Osteoblast (primary cell): Measurements from ENCODE around the gene PLD6. TPM values are rescaled to one million over a fixed set of nuclear protein-coding genes. Genes with fewer than 3 reads are reported as not detected.

Experiments
- DNase-seq: peaks from one replicate; pipeline ENCODE4 v3.0.0; 2011; ENCODE audit warnings: low spot score, mixed read lengths; ENCODE audit not compliant: insufficient read length; ENCODE audit errors: missing footprints
- H2AFZ ChIP-seq: 2 replicates; pipeline ENCODE4 v1.6.0; 2011; ENCODE audit warnings: mild to moderate bottlenecking, low read length
- H3K27ac ChIP-seq: 2 replicates; pipeline ENCODE4 v1.5.1; 2011; ENCODE audit warnings: mild to moderate bottlenecking, low read depth, low read length, moderate library complexity
- H3K27me3 ChIP-seq: 2 replicates; pipeline ENCODE4 v1.6.0; 2012; ENCODE audit warnings: mild to moderate bottlenecking, control low read depth, inconsistent platforms, low read length, moderate library complexity; ENCODE audit not compliant: insufficient read depth
- H3K36me3 ChIP-seq: 2 replicates; pipeline ENCODE4 v1.5.1; 2011; ENCODE audit warnings: mild to moderate bottlenecking, low read length, control low read depth, moderate library complexity; ENCODE audit not compliant: insufficient read depth
- H3K4me1 ChIP-seq: 2 replicates; pipeline ENCODE4 v1.5.1; 2011; ENCODE audit warnings: mild to moderate bottlenecking, low read length, control low read depth, moderate library complexity; ENCODE audit not compliant: insufficient read depth
- H3K4me2 ChIP-seq: 2 replicates; pipeline ENCODE4 v1.6.0; 2011; ENCODE audit warnings: mild to moderate bottlenecking, low read length; ENCODE audit not compliant: insufficient read depth
- H3K4me3 ChIP-seq: fragments of 200-600 bp; sonication (generic); 3 replicates; pipeline ENCODE4 v1.5.1; 2012; ENCODE audit warnings: mild to moderate bottlenecking, low read length, inconsistent platforms; ENCODE audit not compliant: insufficient read depth
- H3K79me2 ChIP-seq: 2 replicates; pipeline ENCODE4 v1.6.0; 2012; ENCODE audit warnings: mild to moderate bottlenecking, low read length, control low read depth, inconsistent platforms; ENCODE audit not compliant: insufficient read depth
- H3K9me3 ChIP-seq: 2 replicates; pipeline ENCODE4 v1.5.1; 2011; ENCODE audit warnings: low read depth, low read length, control low read depth
- H4K20me1 ChIP-seq: 2 replicates; pipeline ENCODE4 v1.6.0; 2012; ENCODE audit warnings: mild to moderate bottlenecking, low read length, control low read depth; ENCODE audit not compliant: insufficient read depth
- CTCF ChIP-seq: IDR thresholded peaks from 2 replicates; pipeline ENCODE4 v1.5.1; 2011; ENCODE audit warnings: mild to moderate bottlenecking, low read depth, low read length, moderate library complexity; ENCODE audit errors: extremely low read depth
- total RNA-seq: library from RNA; depleted of rRNA; stranded (reverse); fragments of >200 nt; gene quantifications from 2 replicates; pipeline ENCODE4 v1.2.3, GENCODE V29; 2012

Gene PLD6
- total RNA-seq, 1 donor: 1.4 TPM

DNA sequence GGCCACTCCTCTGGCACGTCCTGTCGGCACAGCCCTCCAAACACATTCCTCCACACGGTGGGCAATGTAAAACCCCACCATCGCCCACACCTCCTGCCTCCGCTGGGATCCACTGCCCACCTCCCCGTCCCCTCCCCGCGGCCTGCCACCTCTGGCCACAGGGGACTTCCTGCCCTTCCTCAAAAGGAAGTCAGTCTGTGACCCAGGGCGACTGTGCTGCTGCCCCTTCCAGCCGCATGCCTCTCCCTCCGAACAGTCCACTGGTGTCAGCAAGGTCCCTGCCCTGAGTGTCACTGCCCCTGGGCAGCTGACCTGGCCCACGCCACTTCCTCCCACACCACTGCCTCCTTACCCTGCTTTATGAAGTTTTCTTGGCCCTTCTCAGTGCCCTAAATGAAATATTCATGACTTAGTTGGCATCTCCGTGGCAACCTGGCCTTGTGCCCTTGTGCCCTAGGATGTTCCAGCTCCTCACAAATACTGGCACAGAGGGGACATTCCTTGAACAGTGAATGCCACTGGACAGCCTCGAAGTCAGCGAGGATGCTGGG, 2.0 kb downstream of the PLD6 start:
- Histone ChIP-seq H3K9me3 (no peaks in the 10 kb centered on the region), H3K27me3 (no peaks in the 10 kb centered on the region), H3K4me2 (peak overlapping the region; percentile 94), H3K27ac (no peak overlapping the region), H2AFZ (no peak overlapping the region), H3K4me1 (peaks cover 27% of the 10 kb centered on the region), H4K20me1 (peaks cover 5% of the 10 kb centered on the region), H3K4me3 (no peak overlapping the region), H3K79me2 (peaks cover 13% of the 10 kb centered on the region), H3K36me3 (peaks cover 7% of the 10 kb centered on the region)
- DNase-seq: peak; percentile 58
- TF ChIP-seq CTCF: no peak

GRCh38 chr17:17203173-17203730, 2.9 kb downstream of the PLD6 start:
- H3K36me3 ChIP-seq: peaks cover 7% of the 10 kb centered on the region
- peaks cover 27% of the 10 kb centered on the region for H3K4me1 ChIP-seq
- H3K79me2 ChIP-seq: peaks cover 13% of the 10 kb centered on the region
- peak; percentile 78 for DNase-seq
- H3K4me3 ChIP-seq: no peak overlapping the region
- H4K20me1 ChIP-seq: peaks cover 5% of the 10 kb centered on the region
- H3K9me3 ChIP-seq: no peaks in the 10 kb centered on the region
- TF ChIP-seq CTCF: no peak
- no peak overlapping the region for H3K27ac ChIP-seq
- no peaks in the 10 kb centered on the region for H3K27me3 ChIP-seq
- no peak overlapping the region for H3K4me2 ChIP-seq
- no peak overlapping the region for H2AFZ ChIP-seq

GRCh38 chr17:17201907-17202306, 4.2 kb downstream of the PLD6 start:
- Histone ChIP-seq H3K36me3 (peaks cover 7% of the 10 kb centered on the region), H3K9me3 (no peaks in the 10 kb centered on the region), H2AFZ (no peak overlapping the region), H3K4me1 (peaks cover 24% of the 10 kb centered on the region), H3K79me2 (peaks cover 13% of the 10 kb centered on the region), H3K4me2 (no peak overlapping the region), H3K27ac (no peak overlapping the region), H4K20me1 (peaks cover 5% of the 10 kb centered on the region), H3K4me3 (no peak overlapping the region), H3K27me3 (no peaks in the 10 kb centered on the region)
- peak; percentile 64 for DNase-seq
- no peak for TF ChIP-seq CTCF

- H3K4me2 ChIP-seq: no peak overlapping the region
- DNase-seq: peak; percentile 1
- H3K27me3 ChIP-seq: no peaks in the 10 kb centered on the region
- TF ChIP-seq CTCF: no peak
- H3K79me2 ChIP-seq: peaks cover 13% of the 10 kb centered on the region
- H2AFZ ChIP-seq: no peak overlapping the region
- H3K27ac ChIP-seq: no peak overlapping the region
- no peaks in the 10 kb centered on the region for H3K9me3 ChIP-seq
- H4K20me1 ChIP-seq: peaks cover 5% of the 10 kb centered on the region
- H3K36me3 ChIP-seq: peaks cover 7% of the 10 kb centered on the region
- H3K4me1 ChIP-seq: peaks cover 17% of the 10 kb centered on the region
- no peak overlapping the region for H3K4me3 ChIP-seq
Measured at GRCh38 chr17:17201271-17201670, 4.9 kb downstream of the PLD6 start.
